Adrenal gland (tissue), 5 donors: ENCODE measurements around the gene NDC1.

ENCODE experiments used
- POLR2A ChIP-seq, 2 donors: fragments of 450-650 bp; IDR thresholded peaks; one replicate each; pipeline ENCODE4 v1.6.1; 2017; ENCODE audit warnings: antibody characterized with exemption in 2 of 2, mild to moderate bottlenecking in 2 of 2, moderate library complexity in 1 of 2
- TF ChIP-seq, protein P1 (sequence below), 6 experiments: fragments of 450-650 bp in 4 of 6; fragments of 200-600 bp in 2 of 6; sonication (generic) in 1 of 6; IDR thresholded peaks; 1 replicate in 5 of 6; 2 replicates in 1 of 6; pipeline versions ENCODE4 v1.5.1 to v1.8.0; 2016 to 2021; ENCODE audit warnings: antibody characterized with exemption in 6 of 6, mild to moderate bottlenecking in 2 of 6, moderate library complexity in 1 of 6
- donor health status: DM: no; HTN: no; CAD: no.

- TF ChIP-seq, protein P1, sequence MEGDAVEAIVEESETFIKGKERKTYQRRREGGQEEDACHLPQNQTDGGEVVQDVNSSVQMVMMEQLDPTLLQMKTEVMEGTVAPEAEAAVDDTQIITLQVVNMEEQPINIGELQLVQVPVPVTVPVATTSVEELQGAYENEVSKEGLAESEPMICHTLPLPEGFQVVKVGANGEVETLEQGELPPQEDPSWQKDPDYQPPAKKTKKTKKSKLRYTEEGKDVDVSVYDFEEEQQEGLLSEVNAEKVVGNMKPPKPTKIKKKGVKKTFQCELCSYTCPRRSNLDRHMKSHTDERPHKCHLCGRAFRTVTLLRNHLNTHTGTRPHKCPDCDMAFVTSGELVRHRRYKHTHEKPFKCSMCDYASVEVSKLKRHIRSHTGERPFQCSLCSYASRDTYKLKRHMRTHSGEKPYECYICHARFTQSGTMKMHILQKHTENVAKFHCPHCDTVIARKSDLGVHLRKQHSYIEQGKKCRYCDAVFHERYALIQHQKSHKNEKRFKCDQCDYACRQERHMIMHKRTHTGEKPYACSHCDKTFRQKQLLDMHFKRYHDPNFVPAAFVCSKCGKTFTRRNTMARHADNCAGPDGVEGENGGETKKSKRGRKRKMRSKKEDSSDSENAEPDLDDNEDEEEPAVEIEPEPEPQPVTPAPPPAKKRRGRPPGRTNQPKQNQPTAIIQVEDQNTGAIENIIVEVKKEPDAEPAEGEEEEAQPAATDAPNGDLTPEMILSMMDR (IDR thresholded peaks at IDR 0.05) = no peak
- TF ChIP-seq POLR2A (IDR thresholded peaks at IDR 0.05) = no peak
These were observed 33.1 kb upstream of the NDC1 start for GRCh38 chr1:53871221-53871620.
